Ascending aorta (tissue), 2 donors: Measurements from ENCODE around the gene BRAT1. TPM values are rescaled to one million over a fixed set of nuclear protein-coding genes. Genes with fewer than 3 reads are reported as not detected.
"Not testable (repeated sequence)": the region's sequence is repeated elsewhere in the genome, so short reads cannot be mapped to it uniquely, and the experiment has no call there.

ENCODE experiments used
- DNase-seq, 2 donors: peaks; one replicate each; pipeline ENCODE4 v3.0.0-alpha.2; 2019; ENCODE audit warnings: low spot score in 2 of 2
- H3K27ac ChIP-seq, 2 donors: fragments of 200-600 bp; sonication (generic); one replicate each; pipeline ENCODE4 v1.5.1; 2016 to 2017; ENCODE audit warnings: mild to moderate bottlenecking in 1 of 2
- H3K27me3 ChIP-seq: fragments of 200-600 bp; sonication (generic); one replicate; pipeline ENCODE4 v1.5.1; 2017
- H3K36me3 ChIP-seq, 2 donors: fragments of 200-600 bp; sonication (generic); one replicate each; pipeline ENCODE4 v1.5.1; 2016
- H3K4me1 ChIP-seq, 2 donors: fragments of 200-600 bp; sonication (generic); one replicate each; pipeline ENCODE4 v1.5.1; 2016 to 2017; ENCODE audit warnings: mild to moderate bottlenecking in 1 of 2
- H3K4me3 ChIP-seq, 2 donors: fragments of 200-600 bp; sonication (generic); one replicate each; pipeline ENCODE4 v1.5.1; 2016 to 2017; ENCODE audit warnings: mild to moderate bottlenecking in 1 of 2
- H3K9me3 ChIP-seq, 2 donors: fragments of 200-600 bp; sonication (generic); one replicate each; pipeline ENCODE4 v1.5.1; 2016
- CTCF ChIP-seq, 3 experiments: fragments of 200-600 bp in 2 of 3; fragments of 450-650 bp in 1 of 3; sonication (generic) in 2 of 3; IDR thresholded peaks; one replicate each; pipeline ENCODE4 v1.5.1; 2016 to 2019; ENCODE audit warnings: antibody characterized with exemption in 3 of 3, mild to moderate bottlenecking in 1 of 3, moderate library complexity in 1 of 3
- intact Hi-C: fragments of 100-400 bp; cut with DNase I; formaldehyde crosslinking; loops from one replicate; pipeline ENCODE4 v1.15.1; 2023
- total RNA-seq: library from RNA; depleted of rRNA; stranded (reverse); fragments of >200 nt; gene quantifications from one replicate; pipeline ENCODE4 v1.1.0, GENCODE V29; 2016

The BRAT1 gene
- total RNA-seq, 1 donor from 2014 or later: 84.0 TPM

- intact Hi-C loops, H3K36me3 ChIP-seq, H3K4me3 ChIP-seq, H3K27me3 ChIP-seq, H3K9me3 ChIP-seq, H3K4me1 ChIP-seq, DNase-seq: not testable (repeated sequence)
- H3K27ac ChIP-seq: peak overlapping the region in 1 of 2 donors; percentile 27
Measured at GRCh38 chr7:2530994-2531795, 24.1 kb downstream of the BRAT1 start.

- H3K27me3 ChIP-seq: peaks cover 2% of the 10 kb centered on the region
- H3K36me3 ChIP-seq: no peaks in the 10 kb centered on the region
- no peak for DNase-seq
- TF ChIP-seq CTCF (IDR thresholded peaks at IDR 0.05): no peak
- H3K27ac ChIP-seq: peak overlapping the region; percentile 50 to 61
- no peaks in the 10 kb centered on the region for H3K9me3 ChIP-seq
- H3K4me3 ChIP-seq: no peak overlapping the region
- intact Hi-C loops: no loop called here
- H3K4me1 ChIP-seq: peaks cover 0 to 2% of the 10 kb centered on the region in 2 donors
Measured at GRCh38 chr7:2530071-2530987, 25.0 kb downstream of the BRAT1 start.

GRCh38 chr7:2529161-2530070 lies 25.9 kb downstream of the BRAT1 start:
- Histone ChIP-seq H3K4me1 (peaks cover 0 to 3% of the 10 kb centered on the region in 2 donors), H3K36me3 (no peaks in the 10 kb centered on the region), H3K9me3 (no peaks in the 10 kb centered on the region), H3K27me3 (peaks cover 11% of the 10 kb centered on the region), H3K4me3 (no peak overlapping the region), H3K27ac (peak overlapping the region; percentile 50 to 61)
- no peak for TF ChIP-seq CTCF (IDR thresholded peaks at IDR 0.05)
- intact Hi-C loops: no loop called here
- peak; percentile 56 to 86 for DNase-seq

- H3K9me3 ChIP-seq: no peaks in the 10 kb centered on the region
- intact Hi-C loops: no loop called here
- H3K4me3 ChIP-seq: no peak overlapping the region
- no peak for DNase-seq
- no peak for TF ChIP-seq CTCF (IDR thresholded peaks at IDR 0.05)
- peaks cover 0 to 10% of the 10 kb centered on the region in 2 donors for H3K4me1 ChIP-seq
- no peaks in the 10 kb centered on the region for H3K36me3 ChIP-seq
- peak overlapping the region in 1 of 2 donors; percentile 42 for H3K27ac ChIP-seq
- peaks cover 14% of the 10 kb centered on the region for H3K27me3 ChIP-seq
Measured at GRCh38 chr7:2528481-2529095, 26.7 kb downstream of the BRAT1 start.

GRCh38 chr7:2527505-2528467 lies 27.5 kb downstream of the BRAT1 start:
- DNase-seq: no peak
- intact Hi-C loops: no loop called here
- Histone ChIP-seq H3K9me3 (no peaks in the 10 kb centered on the region), H3K27me3 (peaks cover 19% of the 10 kb centered on the region), H3K4me1 (peaks cover 0 to 17% of the 10 kb centered on the region in 2 donors), H3K36me3 (no peaks in the 10 kb centered on the region), H3K27ac (no peak overlapping the region), H3K4me3 (no peak overlapping the region)
- TF ChIP-seq CTCF (IDR thresholded peaks at IDR 0.05): no peak
